Activated naive CD4-positive, alpha-beta T cell treated with anti-CD3 and anti-CD28 coated beads for 36 hours (primary cell): ENCODE data around the gene ANXA6. TPM values are rescaled to one million over a fixed set of nuclear protein-coding genes. Genes with fewer than 3 reads are reported as not detected.
"Not testable (repeated sequence)": the region's sequence is repeated elsewhere in the genome, so short reads cannot be mapped to it uniquely, and the experiment has no call there.

Experiments used
- CTCF ChIA-PET: fragments of 350-600 bp; sonication (Branson Sonifier 250); formaldehyde crosslinking; loops from one replicate; lab custom pipeline; 2021; ENCODE audit warnings: antibody characterized with exemption; lab: Charles Lee
- DNase-seq: peaks from one replicate; pipeline ENCODE4 v3.0.0-alpha.2; 2020
- H3K27ac Mint-ChIP-seq: one replicate; pipeline ENCODE4 v1.8.0; 2021; ENCODE audit warnings: mild to moderate bottlenecking, mixed read lengths
- H3K27me3 Mint-ChIP-seq: one replicate; pipeline ENCODE4 v1.8.0; 2021; ENCODE audit warnings: low read depth, mixed read lengths
- H3K36me3 Mint-ChIP-seq: one replicate; pipeline ENCODE4 v1.8.0; 2021; ENCODE audit warnings: low read depth, mixed read lengths
- H3K4me1 Mint-ChIP-seq: one replicate; pipeline ENCODE4 v1.8.0; 2021; ENCODE audit warnings: low read depth, mixed read lengths
- H3K4me3 Mint-ChIP-seq: one replicate; pipeline ENCODE4 v1.8.0; 2021; ENCODE audit warnings: mild to moderate bottlenecking, moderate library complexity, mixed read lengths
- H3K9me3 Mint-ChIP-seq: one replicate; pipeline ENCODE4 v1.8.0; 2021; ENCODE audit warnings: mixed read lengths
- intact Hi-C: fragments of 100-400 bp; cut with micrococcal nuclease; formaldehyde crosslinking; loops from one replicate; pipeline ENCODE4 v1.15.1; 2023
- total RNA-seq, 2 experiments: library from RNA; stranded (reverse); gene quantifications; one replicate each; pipeline ENCODE4 v1.2.3, GENCODE V29; 2021

Gene ANXA6
- total RNA-seq, 2 experiments from 2014 or later, result 272 to 284 TPM

DNA sequence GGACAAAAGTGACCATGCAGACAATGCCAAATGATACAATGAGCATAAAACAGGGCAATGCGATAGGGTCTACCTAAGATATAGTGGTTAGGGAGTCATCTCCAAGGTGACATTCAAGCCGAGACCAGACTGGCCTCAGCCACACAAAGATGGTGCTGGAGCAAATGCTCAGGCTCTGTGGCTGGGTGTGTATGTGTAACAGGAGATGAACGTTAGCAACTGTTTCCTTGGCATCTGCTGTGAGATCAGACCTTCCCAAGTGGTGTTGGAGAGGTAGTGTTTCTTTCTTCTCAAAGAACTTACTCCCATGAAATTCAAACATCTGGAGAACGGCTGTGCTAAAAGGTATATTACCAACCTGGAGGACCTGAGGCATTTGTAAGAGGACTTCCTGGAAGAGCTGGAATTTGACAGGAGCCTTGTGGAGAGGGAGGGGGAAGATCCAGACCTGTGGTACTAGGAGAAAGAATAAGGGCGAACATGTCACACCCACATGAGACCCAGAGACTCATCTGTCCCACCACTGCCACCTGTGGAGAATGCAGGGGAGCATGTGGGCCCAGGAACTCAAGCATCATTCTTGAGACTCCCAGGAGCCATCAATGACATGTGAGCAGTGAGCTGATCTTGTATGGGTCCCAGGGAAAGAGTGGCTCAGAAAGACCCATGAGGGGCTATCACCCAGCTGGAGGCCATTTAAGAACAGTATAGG lies 21.4 kb upstream of the ANXA6 start:
- Mint-ChIP-seq H3K4me3 (no peak overlapping the region), H3K9me3 (no peaks in the 10 kb centered on the region), H3K27ac (no peak overlapping the region), H3K27me3 (no peaks in the 10 kb centered on the region), H3K36me3 (peaks cover 4% of the 10 kb centered on the region), H3K4me1 (peaks cover 14% of the 10 kb centered on the region)
- intact Hi-C loops, result no loop called here
- no peak for DNase-seq
- CTCF ChIA-PET, result interaction anchor here (1.4 to 3.1 kb wide), 2 partner anchors 14 to 45 kb away, joined by 3 to 13 read pairs; partner anchors contain the start of gene CCDC69

DNA sequence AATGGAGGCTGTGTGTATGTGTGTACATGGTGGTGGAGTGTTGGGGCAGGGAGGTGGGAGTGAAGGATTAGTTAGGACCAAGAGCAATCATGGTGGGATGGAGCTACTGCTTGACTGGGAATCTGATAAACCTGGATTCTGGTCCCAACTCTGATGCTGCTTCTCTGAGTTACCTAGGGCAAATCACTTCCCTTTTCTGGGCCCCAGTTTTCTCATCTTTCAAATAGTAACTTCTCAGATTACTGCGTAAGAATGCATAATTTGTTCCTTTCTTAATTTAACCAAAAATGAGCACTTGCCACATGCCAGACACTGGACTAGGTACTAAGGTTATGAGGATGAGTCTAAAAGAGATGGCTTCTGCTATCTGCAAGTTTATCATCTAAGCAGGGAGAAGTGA lies 20.8 kb upstream of the ANXA6 start:
- Mint-ChIP-seq H3K4me1 (peaks cover 11% of the 10 kb centered on the region), H3K36me3 (peaks cover 4% of the 10 kb centered on the region), H3K27me3 (no peaks in the 10 kb centered on the region), H3K4me3 (no peak overlapping the region), H3K9me3 (no peaks in the 10 kb centered on the region), H3K27ac (no peak overlapping the region)
- CTCF ChIA-PET, result interaction anchor here (2.0 to 3.1 kb wide), 2 partner anchors 14 to 53 kb away, joined by 7 to 13 read pairs; no protein-coding TSS in a partner anchor
- no peak for DNase-seq
- intact Hi-C loops, result no loop called here

DNA sequence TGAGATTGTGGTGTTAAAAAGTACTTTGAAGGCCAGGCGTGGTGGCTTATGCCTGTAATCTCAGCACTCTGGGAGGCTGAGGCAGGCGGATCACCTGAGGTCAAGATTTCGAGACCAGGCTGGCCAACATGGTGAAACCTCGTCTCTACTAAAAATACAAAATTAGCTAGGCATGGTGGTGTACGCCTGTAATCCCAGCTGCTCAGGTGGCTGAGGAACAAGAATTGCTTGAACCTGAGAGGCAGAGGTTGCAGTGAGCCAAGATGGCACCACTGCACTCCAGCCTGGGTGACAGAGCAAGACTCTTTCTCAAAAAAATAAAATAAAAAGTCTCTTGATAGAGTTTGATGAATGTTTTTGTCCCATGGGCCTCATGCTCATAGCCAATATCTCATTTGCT lies 18.7 kb upstream of the ANXA6 start:
- DNase-seq, H3K4me3 Mint-ChIP-seq, H3K27me3 Mint-ChIP-seq, H3K4me1 Mint-ChIP-seq, H3K27ac Mint-ChIP-seq, H3K36me3 Mint-ChIP-seq, H3K9me3 Mint-ChIP-seq, intact Hi-C loops: not testable (repeated sequence)
- CTCF ChIA-PET, result interaction anchor here (2.0 to 3.1 kb wide), 2 partner anchors 11 to 51 kb away, joined by 7 to 13 read pairs; no protein-coding TSS in a partner anchor

DNA sequence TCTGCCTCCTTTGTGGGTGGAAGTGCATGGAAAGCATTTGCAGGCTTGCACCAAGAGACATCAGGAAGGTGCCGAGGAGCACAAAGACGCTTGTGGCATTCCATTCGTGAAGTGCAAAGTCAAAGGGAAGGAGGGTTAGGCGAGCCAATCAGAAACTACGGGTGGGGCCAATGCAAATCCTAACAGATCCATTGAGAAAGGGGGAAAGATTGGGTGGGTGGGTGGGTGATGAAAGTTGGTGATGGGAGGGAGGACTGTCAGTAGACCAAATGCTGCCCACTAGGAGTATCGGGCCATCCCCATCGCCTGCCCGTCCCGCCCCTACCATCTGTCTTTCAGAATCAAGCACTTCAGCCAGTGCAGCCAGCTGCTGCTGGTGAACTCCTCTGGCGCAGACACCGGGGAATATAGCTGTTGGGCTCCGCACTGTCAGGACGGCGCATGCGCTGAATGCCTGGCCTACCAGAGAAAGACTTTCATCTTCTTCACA lies 17.1 kb upstream of the ANXA6 start:
- Mint-ChIP-seq H3K27me3 (no peaks in the 10 kb centered on the region), H3K36me3 (peaks cover 2% of the 10 kb centered on the region), H3K4me3 (no peak overlapping the region), H3K9me3 (no peaks in the 10 kb centered on the region), H3K4me1 (peaks cover 12% of the 10 kb centered on the region), H3K27ac (no peak overlapping the region)
- CTCF ChIA-PET, result no interaction called here
- no peak for DNase-seq
- intact Hi-C loops, result no loop called here

GRCh38 chr5:151173711-151174611 lies 16.4 kb upstream of the ANXA6 start:
- H3K9me3 Mint-ChIP-seq, result no peaks in the 10 kb centered on the region
- H3K27ac Mint-ChIP-seq, result no peak overlapping the region
- intact Hi-C loops, result no loop called here
- H3K36me3 Mint-ChIP-seq, result peaks cover under 1% of the 10 kb centered on the region
- peaks cover 10% of the 10 kb centered on the region for H3K4me1 Mint-ChIP-seq
- H3K4me3 Mint-ChIP-seq, result no peak overlapping the region
- no peak for DNase-seq
- CTCF ChIA-PET, result interaction anchor here (1.0 to 1.3 kb wide), 2 partner anchors 9 to 48 kb away, joined by 3 to 4 read pairs; no protein-coding TSS in a partner anchor
- no peaks in the 10 kb centered on the region for H3K27me3 Mint-ChIP-seq

DNA sequence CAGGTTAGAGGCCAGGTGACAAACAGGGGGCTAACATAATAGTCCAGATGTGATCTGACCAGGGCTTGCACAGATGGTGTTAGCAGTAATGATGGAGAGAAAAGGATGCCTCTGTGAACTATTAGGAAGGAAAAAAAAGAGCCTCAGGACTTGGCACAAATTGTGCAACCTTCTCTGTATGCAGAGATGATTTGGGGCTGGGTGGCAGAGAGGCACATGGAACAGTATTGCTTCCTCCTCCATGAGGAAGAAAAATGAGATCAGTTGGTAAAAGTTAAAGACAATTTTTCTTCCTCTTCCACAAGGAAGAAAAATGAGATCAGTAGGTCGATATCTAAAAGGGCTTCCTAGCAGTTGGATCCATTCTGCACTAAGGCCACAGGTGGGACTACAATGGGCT lies 13.9 kb upstream of the ANXA6 start:
- H3K27ac Mint-ChIP-seq, result no peak overlapping the region
- intact Hi-C loops, result no loop called here
- CTCF ChIA-PET, result interaction anchor here (0.6 to 1.5 kb wide), 5 partner anchors 55 to 124 kb away, joined by 3 to 8 read pairs (median 3); no protein-coding TSS in a partner anchor

DNA sequence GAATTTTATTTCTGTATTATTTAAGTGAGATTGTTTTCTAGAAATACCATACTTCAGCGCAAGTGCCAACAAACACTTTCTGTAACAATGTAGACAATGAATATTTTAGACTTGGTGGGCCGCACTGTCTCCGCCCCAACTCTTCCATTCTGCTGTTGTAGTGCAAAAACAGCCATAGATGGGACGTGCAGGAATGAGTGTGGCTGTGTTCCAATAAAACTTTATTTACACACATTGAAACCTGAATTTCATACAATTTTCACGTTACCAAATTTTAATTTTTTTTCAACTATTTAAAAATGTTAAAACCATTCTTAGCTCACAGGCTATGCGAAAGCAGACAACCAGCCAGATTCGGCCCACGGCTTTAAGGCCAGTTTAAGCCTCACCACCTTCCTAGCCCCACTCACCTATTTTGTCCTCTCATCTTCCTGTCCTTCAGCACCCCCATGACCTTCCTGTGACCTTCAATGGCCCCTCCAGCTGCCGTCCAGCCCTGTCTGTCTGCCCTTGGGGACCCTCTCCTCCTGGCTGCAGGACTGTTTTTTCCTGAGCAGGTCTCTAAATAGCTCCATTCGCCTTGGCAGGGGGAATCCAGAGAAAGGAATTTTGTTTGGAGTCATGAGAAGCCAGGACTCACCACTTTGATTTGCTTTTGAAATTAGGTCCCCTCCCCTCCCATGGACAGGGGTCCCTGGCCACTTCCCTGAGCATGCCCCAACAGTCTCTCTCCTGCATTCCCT lies 11.2 kb upstream of the ANXA6 start:
- Mint-ChIP-seq H3K4me3 (no peak overlapping the region), H3K9me3 (no peaks in the 10 kb centered on the region), H3K4me1 (peaks cover 14% of the 10 kb centered on the region), H3K27me3 (no peaks in the 10 kb centered on the region), H3K27ac (no peak overlapping the region), H3K36me3 (no peaks in the 10 kb centered on the region)
- DNase-seq, result no peak
- CTCF ChIA-PET, result interaction anchor here (0.6 to 8.5 kb wide), 8 partner anchors 27 to 712 kb away, joined by 3 to 392 read pairs (median 11); partner anchors contain the start of gene GM2A
- intact Hi-C loops, result loop anchor here (5.0 kb wide), 1 partner anchor 129 kb away; no protein-coding TSS in a partner anchor

More for the DNA sequence above, 13.9 kb upstream of the ANXA6 start:
- H3K9me3 Mint-ChIP-seq, result no peaks in the 10 kb centered on the region
- H3K4me1 Mint-ChIP-seq, result peaks cover 5% of the 10 kb centered on the region
- DNase-seq, result no peak
- no peaks in the 10 kb centered on the region for H3K36me3 Mint-ChIP-seq
- H3K4me3 Mint-ChIP-seq, result no peak overlapping the region
- H3K27me3 Mint-ChIP-seq, result no peaks in the 10 kb centered on the region

GRCh38 chr5:151167022-151167421 lies 9.4 kb upstream of the ANXA6 start:
- Mint-ChIP-seq H3K27ac (no peak overlapping the region), H3K9me3 (no peaks in the 10 kb centered on the region), H3K4me1 (peaks cover 14% of the 10 kb centered on the region), H3K27me3 (no peaks in the 10 kb centered on the region), H3K36me3 (no peaks in the 10 kb centered on the region), H3K4me3 (no peak overlapping the region)
- intact Hi-C loops, result loop anchor here (5.0 kb wide), 1 partner anchor 130 kb away; no protein-coding TSS in a partner anchor
- CTCF ChIA-PET, result interaction anchor here (1.0 to 8.5 kb wide), 10 partner anchors 17 to 573 kb away, joined by 3 to 392 read pairs (median 4); no protein-coding TSS in a partner anchor
- no peak for DNase-seq

GRCh38 chr5:151164687-151165392 lies 7.3 kb upstream of the ANXA6 start:
- CTCF ChIA-PET, result interaction anchor here (0.6 to 8.5 kb wide), 60 partner anchors 7 to 494 kb away, joined by 3 to 392 read pairs (median 4); partner anchors contain the start of genes CCDC69 and GPX3
- Mint-ChIP-seq H3K9me3 (no peaks in the 10 kb centered on the region), H3K4me3 (no peak overlapping the region), H3K4me1 (peaks cover 17% of the 10 kb centered on the region), H3K27me3 (no peaks in the 10 kb centered on the region), H3K27ac (no peak overlapping the region), H3K36me3 (no peaks in the 10 kb centered on the region)
- intact Hi-C loops, result loop anchor here (1.0 to 5.0 kb wide), 9 partner anchors 39 to 604 kb away; partner anchors contain the start of gene IRGM
- DNase-seq, result peak; percentile 92

GRCh38 chr5:151162776-151163175 lies 5.2 kb upstream of the ANXA6 start:
- intact Hi-C loops, result no loop called here
- Mint-ChIP-seq H3K36me3 (no peaks in the 10 kb centered on the region), H3K27ac (no peak overlapping the region), H3K4me3 (no peak overlapping the region), H3K9me3 (no peaks in the 10 kb centered on the region), H3K4me1 (peaks cover 34% of the 10 kb centered on the region), H3K27me3 (no peaks in the 10 kb centered on the region)
- DNase-seq, result no peak
- CTCF ChIA-PET, result interaction anchor here (1.2 to 8.5 kb wide), 8 partner anchors 21 to 115 kb away, joined by 3 to 392 read pairs (median 6); no protein-coding TSS in a partner anchor
